ENCODE data around the gene FOXP1. TPM values are rescaled to one million over a fixed set of nuclear protein-coding genes. Genes with fewer than 3 reads are reported as not detected.

Gene FOXP1
- total and polyA plus RNA-seq, 8 donors = 12.3 to 215 (median 117) TPM

- WGBS, 5 donors = 38 to 58% (median 51%) methylated on average over 5 of the region's 5 CpGs
- H3K4me3 ChIP-seq = no peak overlapping the region
- peaks cover 5 to 50% (median 30%) of the 10 kb centered on the region in 4 donors for H3K4me1 ChIP-seq
- H3K27ac ChIP-seq = peak overlapping the region in 4 of 5 donors; percentile 2 to 55 (median 24)
- no peak for TF ChIP-seq EP300 (IDR thresholded peaks at IDR 0.05)
- no peak for TF ChIP-seq CTCF (IDR thresholded peaks at IDR 0.05)
- TF ChIP-seq POLR2A (IDR thresholded peaks at IDR 0.05) = no peak
- TF ChIP-seq POLR2AphosphoS5 (IDR thresholded peaks at IDR 0.05) = no peak
- intact Hi-C loops (cut with DNase I; ENCODE audit: low total_unique reads) = no loop called here
- no peaks in the 10 kb centered on the region for H3K36me3 ChIP-seq
- H3K9me3 ChIP-seq = no peaks in the 10 kb centered on the region
- H3K27me3 ChIP-seq = no peaks in the 10 kb centered on the region
- no peak for DNase-seq
These were observed 407.7 kb downstream of the FOXP1 start for GRCh38 chr3:71175691-71176365.

GRCh38 chr3:71172951-71173350 lies 410.6 kb downstream of the FOXP1 start:
- Histone ChIP-seq H3K4me3 (no peak overlapping the region), H3K27me3 (no peaks in the 10 kb centered on the region), H3K27ac (peak overlapping the region in 1 of 5 donors; percentile 3), H3K4me1 (peaks cover 21 to 73% (median 53%) of the 10 kb centered on the region in 4 donors), H3K9me3 (no peaks in the 10 kb centered on the region), H3K36me3 (no peaks in the 10 kb centered on the region)
- intact Hi-C loops (cut with DNase I; ENCODE audit: low total_unique reads) = no loop called here
- DNase-seq = no peak
- WGBS, 5 donors = 42 to 66% (median 52%) methylated on average over 2 of the region's 2 CpGs
- TF ChIP-seq CTCF (IDR thresholded peaks at IDR 0.05) = no peak
- TF ChIP-seq POLR2AphosphoS5 (IDR thresholded peaks at IDR 0.05) = no peak
- TF ChIP-seq EP300 (IDR thresholded peaks at IDR 0.05) = no peak
- no peak for TF ChIP-seq POLR2A (IDR thresholded peaks at IDR 0.05)

- peak overlapping the region in 1 of 5 donors; percentile 3 for H3K27ac ChIP-seq
- no peaks in the 10 kb centered on the region for H3K36me3 ChIP-seq
- WGBS, 5 donors = 60 to 92% (median 79%) methylated on average over 3 of the region's 3 CpGs
- no peaks in the 10 kb centered on the region for H3K27me3 ChIP-seq
- intact Hi-C loops (cut with DNase I; ENCODE audit: low total_unique reads) = no loop called here
- peaks cover 22 to 73% (median 55%) of the 10 kb centered on the region in 4 donors for H3K4me1 ChIP-seq
- TF ChIP-seq POLR2AphosphoS5 (IDR thresholded peaks at IDR 0.05) = no peak
- no peak for TF ChIP-seq EP300 (IDR thresholded peaks at IDR 0.05)
- TF ChIP-seq POLR2A (IDR thresholded peaks at IDR 0.05) = no peak
- no peak for TF ChIP-seq CTCF (IDR thresholded peaks at IDR 0.05)
- H3K9me3 ChIP-seq = no peaks in the 10 kb centered on the region
- no peak overlapping the region for H3K4me3 ChIP-seq
- DNase-seq = no peak
These were observed 411.3 kb downstream of the FOXP1 start for GRCh38 chr3:71172189-71172588.

GRCh38 chr3:71171247-71171646 lies 412.3 kb downstream of the FOXP1 start:
- Histone ChIP-seq H3K27me3 (no peaks in the 10 kb centered on the region), H3K9me3 (no peaks in the 10 kb centered on the region), H3K36me3 (no peaks in the 10 kb centered on the region), H3K27ac (no peak overlapping the region), H3K4me1 (peaks cover 20 to 73% (median 54%) of the 10 kb centered on the region in 4 donors), H3K4me3 (no peak overlapping the region)
- intact Hi-C loops (cut with DNase I; ENCODE audit: low total_unique reads) = no loop called here
- 92 to 97% (median 95%) methylated on average over 7 of the region's 7 CpGs for WGBS, 5 donors
- DNase-seq = no peak
- TF ChIP-seq CTCF (IDR thresholded peaks at IDR 0.05) = no peak
